Stimulated activated effector memory CD8-positive, alpha-beta T cell treated with anti-CD3 and anti-CD28 coated beads, Interleukin-12 subunit alpha, Interleukin-12 subunit beta, amount 100 ng/mL, for 72 hours (primary cell): ENCODE data around the gene CPNE1.

ENCODE experiments used
- ATAC-seq: fragments of 150-1000 bp; cut with Tn5 transposase; 2 replicates; pipeline ENCODE4 v1.10.0; 2021
- DNase-seq, 2 donors: peaks; one replicate each; pipeline ENCODE4 v3.0.0; 2021 to 2022; ENCODE audit warnings: low spot score in 2 of 2
- H3K27ac Mint-ChIP-seq: one replicate; pipeline ENCODE4 v1.8.0; 2022; ENCODE audit warnings: mild to moderate bottlenecking, mixed read lengths
- H3K36me3 Mint-ChIP-seq: one replicate; pipeline ENCODE4 v1.8.0; 2022; ENCODE audit warnings: mild to moderate bottlenecking, mixed read lengths
- H3K4me1 Mint-ChIP-seq: one replicate; pipeline ENCODE4 v1.8.0; 2022; ENCODE audit warnings: mixed read lengths
- H3K4me3 Mint-ChIP-seq: one replicate; pipeline ENCODE4 v1.8.0; 2022; ENCODE audit warnings: mild to moderate bottlenecking, mixed read lengths
- H3K9me3 Mint-ChIP-seq: one replicate; pipeline ENCODE4 v1.8.0; 2022; ENCODE audit warnings: mixed read lengths

The CPNE1 gene

DNA sequence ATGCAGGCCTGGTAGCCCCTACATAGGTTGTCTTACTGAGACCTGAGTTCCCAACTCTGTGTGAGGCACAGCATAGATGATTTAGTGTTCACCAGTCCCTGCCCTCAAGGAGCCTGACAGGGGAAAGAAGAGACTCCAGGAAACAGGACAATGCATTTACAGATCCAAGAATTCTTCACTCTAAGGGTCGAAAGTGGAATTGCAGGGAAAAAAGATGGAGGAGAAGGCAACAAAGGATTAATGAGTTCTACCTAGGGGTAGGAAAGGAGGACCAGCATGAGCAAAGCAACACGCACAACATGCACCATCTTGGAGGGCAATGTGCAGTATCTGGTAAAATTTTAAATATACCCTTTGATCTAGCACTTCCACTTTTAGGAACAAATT is 43.1 kb downstream of the CPNE1 start:
- DNase-seq (no peak), ATAC-seq (no peak)
- no peak overlapping the region for H3K4me3 Mint-ChIP-seq
- peaks cover 79% of the 10 kb centered on the region for H3K36me3 Mint-ChIP-seq
- H3K9me3 Mint-ChIP-seq: no peaks in the 10 kb centered on the region
- peak overlapping the region; percentile 48 for H3K27ac Mint-ChIP-seq
- H3K4me1 Mint-ChIP-seq: peaks cover 37% of the 10 kb centered on the region

DNA sequence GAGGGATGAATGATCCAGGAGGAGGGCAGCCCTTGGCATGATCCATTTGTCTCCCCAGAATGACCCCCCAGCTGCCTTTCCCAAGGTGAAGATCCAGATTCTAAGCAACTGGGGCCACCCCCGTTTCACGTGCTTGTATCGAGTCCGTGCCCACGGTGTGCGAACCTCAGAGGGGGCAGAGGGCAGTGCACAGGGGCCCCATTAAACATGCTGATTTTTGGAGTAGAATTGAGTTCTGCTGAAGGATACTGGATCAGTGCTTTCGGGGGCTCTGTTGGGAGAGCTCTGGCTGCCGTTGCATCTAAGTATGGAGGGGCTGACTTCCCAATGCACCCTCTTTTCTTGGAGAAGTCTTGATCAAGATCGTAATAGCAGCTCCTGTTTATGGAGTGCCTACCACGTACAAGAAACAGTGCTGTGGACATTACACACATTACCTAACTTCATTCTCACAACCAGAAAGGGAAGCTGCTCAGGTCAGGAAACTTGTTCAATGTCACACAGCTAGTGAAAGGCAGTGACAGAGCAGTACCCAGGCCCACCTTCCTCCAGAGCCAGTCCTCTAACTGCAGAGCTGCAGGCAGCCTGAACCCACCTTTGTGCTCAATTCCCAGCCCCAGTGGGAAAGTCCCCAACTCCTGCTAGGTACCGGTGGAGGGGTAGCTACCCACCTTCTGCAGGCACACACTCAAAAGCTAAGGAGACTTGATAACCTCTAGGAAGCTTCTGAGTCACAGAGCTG is 43.7 kb downstream of the CPNE1 start:
- H3K4me1 Mint-ChIP-seq: peaks cover 41% of the 10 kb centered on the region
- ATAC-seq: no peak
- no peak for DNase-seq
- H3K36me3 Mint-ChIP-seq: peaks cover 79% of the 10 kb centered on the region
- peak overlapping the region; percentile 48 for H3K27ac Mint-ChIP-seq
- H3K9me3 Mint-ChIP-seq: no peaks in the 10 kb centered on the region
- H3K4me3 Mint-ChIP-seq: peak overlapping the region; percentile 87

DNA sequence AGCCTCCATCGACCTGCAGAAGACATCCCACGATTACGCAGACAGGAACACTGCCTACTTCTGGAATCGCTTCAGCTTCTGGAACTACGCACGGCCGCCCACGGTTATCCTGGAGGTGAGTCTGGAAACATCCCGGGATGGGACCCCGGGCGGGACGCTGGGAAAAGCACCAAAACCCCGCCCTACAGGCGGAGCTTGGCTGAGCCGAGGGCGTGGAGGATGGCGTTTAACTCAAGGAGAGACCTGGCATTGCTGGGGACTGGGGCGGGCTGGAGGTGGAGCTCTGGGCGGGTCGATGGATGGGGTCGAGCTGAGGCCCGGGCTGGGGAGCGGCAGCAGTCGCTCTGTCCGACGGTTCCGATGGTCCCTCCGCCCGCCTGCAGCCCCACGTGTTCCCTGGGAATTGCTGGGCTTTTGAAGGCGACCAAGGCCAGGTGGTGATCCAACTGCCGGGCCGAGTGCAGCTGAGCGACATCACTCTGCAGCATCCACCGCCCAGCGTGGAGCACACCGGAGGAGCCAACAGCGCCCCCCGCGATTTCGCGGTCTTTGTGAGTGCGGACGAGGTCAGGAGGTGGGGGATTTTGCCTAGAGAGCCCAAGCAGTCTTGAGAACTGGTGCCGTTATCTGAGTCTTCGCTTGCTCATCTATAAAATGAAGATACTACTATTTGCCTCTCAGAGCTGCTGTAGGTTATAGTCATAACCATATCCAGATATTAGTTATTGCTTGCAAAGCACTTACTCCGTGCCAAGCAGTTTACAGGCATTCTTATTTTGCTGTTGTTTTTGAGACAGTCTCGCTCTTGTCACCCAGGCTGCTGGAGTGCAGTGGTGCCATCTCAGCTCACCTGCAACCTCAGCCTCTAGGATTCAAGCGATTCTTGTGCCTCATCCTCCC is 45.3 kb downstream of the CPNE1 start:
- peaks cover 50% of the 10 kb centered on the region for H3K4me1 Mint-ChIP-seq
- peak; percentile 73 for ATAC-seq
- peak overlapping the region; percentile 89 for H3K27ac Mint-ChIP-seq
- H3K4me3 Mint-ChIP-seq: peak overlapping the region; percentile 87
- DNase-seq: peak; percentile 72 to 94
- no peaks in the 10 kb centered on the region for H3K9me3 Mint-ChIP-seq
- H3K36me3 Mint-ChIP-seq: peaks cover 78% of the 10 kb centered on the region

DNA sequence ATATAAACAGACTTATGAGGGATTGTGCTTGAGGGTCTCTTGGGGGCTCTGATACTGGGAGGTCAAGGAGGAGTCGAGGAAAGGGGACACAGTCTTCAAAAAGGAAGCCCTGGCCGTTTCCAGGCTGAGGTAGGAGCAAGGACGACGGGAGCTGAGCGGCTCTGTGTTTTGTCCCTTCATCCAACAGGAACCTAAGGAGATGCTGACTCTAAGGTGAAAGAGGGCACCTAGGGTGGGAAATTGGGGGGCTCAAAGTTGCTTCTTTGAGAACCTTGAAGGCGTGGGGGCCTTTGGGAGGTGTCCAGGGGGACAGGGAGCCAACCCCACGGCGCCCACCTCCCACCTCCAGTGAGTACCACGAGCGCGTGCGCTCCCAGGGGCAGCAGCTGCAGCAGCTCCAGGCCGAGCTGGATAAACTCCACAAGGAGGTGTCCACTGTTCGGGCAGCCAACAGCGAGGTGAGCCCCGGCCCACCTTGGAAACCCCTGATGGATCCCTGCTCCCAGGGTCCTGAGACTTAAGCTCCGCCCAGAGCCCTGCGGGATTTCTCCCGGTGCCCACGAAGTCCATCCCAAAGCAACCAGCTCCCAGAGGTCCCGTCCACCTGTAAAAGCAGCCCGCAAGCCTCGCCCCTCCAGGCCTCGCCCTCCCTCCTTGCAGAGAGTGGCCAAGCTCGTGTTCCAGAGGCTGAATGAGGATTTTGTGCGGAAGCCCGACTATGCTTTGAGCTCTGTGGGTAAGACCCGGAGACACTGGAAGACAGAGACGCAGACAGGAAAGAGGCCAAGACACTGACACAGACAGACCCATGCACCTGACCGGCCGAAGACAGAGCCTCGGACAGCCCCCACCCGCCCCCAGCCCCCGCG is 46.2 kb downstream of the CPNE1 start:
- H3K9me3 Mint-ChIP-seq: no peaks in the 10 kb centered on the region
- H3K4me1 Mint-ChIP-seq: peaks cover 53% of the 10 kb centered on the region
- DNase-seq (peak in 1 of 2 donors; percentile 59), ATAC-seq (no peak)
- peak overlapping the region; percentile 87 for H3K4me3 Mint-ChIP-seq
- H3K36me3 Mint-ChIP-seq: peaks cover 72% of the 10 kb centered on the region
- H3K27ac Mint-ChIP-seq: peak overlapping the region; percentile 94

DNA sequence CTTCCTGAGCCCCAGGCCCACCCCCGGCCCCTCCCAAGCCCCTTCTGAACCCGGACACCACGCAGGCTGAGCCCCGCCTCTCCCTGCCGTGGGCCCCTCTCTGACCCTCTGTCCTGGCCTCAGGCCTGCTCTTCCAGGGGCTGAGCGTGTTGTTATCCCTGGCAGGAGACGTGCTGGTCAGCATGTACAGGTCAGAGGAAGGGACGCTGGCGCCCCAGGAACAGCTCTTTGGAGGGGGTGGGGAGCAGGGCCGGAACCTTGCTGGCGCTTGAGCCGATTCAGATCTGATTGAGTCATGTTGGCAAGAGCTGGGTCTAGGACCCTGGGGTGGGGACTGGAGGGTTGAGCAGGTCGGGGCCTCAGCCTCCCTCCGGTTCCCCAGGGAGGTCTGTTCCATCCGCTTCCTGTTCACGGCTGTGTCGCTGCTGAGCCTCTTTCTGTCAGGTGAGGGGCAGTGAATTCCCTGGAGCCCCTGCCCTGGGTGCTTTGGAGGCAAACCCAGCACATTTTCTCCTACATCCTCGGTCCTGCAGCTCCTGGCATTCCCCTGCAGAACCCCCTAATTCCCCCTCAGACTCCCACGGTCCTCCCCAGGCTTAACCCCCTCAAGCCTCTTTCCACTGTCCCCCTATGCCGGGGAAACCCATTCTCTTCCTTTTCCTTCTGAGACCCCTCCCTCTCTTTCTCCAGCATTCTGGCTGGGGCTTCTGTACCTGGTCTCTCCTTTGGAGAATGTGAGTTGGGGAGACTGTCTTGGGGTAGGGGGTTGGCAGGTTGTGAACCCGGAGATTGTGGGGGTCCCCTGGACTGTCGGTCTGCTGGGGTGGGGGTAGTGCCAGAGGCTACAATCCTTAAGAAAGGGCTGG is 47.1 kb downstream of the CPNE1 start:
- peaks cover 53% of the 10 kb centered on the region for H3K4me1 Mint-ChIP-seq
- ATAC-seq: no peak
- H3K4me3 Mint-ChIP-seq: peak overlapping the region; percentile 87
- no peaks in the 10 kb centered on the region for H3K9me3 Mint-ChIP-seq
- H3K27ac Mint-ChIP-seq: peak overlapping the region; percentile 94
- DNase-seq: peak in 1 of 2 donors; percentile 74
- peaks cover 66% of the 10 kb centered on the region for H3K36me3 Mint-ChIP-seq

DNA sequence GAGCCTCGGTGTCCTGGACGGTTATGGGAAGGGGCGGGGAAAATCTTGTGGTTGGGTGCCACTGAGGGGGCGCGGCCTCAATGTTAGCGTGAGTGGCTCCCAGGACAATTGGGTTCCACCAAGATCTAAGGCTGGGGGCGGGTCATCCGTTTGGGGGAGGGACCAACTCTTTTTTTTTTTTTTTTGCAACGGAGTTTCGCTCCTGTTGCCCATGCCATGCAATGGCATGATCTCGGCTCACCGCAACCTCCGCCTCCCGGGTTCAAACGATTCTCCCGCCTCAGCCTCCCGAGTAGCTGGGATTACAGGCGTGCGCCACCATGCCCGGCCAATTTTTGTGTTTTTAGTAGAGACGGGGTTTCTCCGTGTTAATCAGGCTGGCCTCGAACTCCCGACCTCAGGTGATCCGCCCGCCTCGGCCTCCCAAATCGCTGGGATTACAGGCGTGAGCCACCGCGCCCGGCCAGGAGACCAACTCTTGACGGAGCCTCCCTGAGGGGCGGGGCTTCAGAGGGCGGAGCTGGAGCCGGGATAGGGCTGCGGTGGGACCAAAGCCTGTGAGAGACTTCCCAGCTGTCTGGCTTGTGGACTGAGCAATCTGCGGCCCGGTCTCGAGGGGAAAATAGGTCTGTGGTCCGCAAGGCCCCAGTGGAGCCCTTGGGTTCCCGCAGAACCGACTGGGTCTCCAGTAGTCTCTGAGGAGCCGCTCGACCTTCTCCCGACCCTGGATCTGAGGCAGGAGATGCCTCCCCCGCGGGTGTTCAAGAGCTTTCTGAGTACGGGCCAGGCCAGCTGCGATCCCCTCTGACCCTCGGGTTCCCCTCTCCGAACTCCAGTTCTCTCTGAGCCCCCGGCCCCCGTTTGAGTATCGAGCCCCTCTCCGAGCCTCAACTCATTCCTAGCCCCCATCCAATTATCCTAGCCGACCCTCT is 48.0 kb downstream of the CPNE1 start:
- no peaks in the 10 kb centered on the region for H3K9me3 Mint-ChIP-seq
- H3K27ac Mint-ChIP-seq: peak overlapping the region; percentile 94
- H3K36me3 Mint-ChIP-seq: peaks cover 61% of the 10 kb centered on the region
- ATAC-seq (no peak), DNase-seq (peak; percentile 39 to 99)
- H3K4me3 Mint-ChIP-seq: peak overlapping the region; percentile 87
- peaks cover 53% of the 10 kb centered on the region for H3K4me1 Mint-ChIP-seq

DNA sequence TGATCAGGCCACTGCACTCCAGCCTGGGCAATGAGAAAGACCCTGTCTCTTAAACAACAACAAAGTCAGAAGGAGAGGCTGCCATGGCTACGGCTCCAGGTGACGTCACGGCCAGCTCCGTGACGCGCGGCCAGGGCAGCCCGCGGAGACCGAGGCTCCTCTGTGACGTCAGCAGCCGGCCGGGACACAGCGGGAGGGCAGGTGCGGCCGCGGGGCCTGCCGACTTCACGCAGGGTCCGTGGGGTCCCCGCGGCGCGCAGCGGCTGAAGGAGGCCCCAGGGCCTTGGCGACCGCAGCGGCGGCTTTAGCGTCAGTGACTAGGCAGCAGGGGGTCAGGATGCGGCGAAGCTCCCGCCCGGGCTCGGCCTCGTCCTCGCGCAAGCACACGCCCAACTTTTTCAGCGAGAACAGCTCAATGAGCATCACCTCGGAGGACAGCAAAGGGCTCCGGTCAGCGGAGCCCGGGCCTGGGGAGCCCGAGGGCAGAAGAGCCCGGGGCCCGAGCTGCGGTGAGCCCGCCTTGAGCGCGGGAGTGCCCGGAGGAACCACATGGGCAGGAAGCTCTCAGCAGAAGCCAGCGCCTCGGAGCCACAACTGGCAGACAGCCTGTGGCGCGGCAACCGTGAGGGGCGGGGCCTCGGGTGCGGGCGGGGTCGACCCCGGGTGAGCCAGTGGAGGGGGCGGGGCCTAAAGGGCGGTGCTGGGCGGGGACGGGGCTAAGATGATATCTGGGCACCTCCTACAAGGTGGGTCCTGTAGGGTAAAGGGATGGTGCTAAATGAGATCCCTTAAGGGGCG is 48.8 kb downstream of the CPNE1 start, which contains the start of gene SPAG4:
SPAG4 (plus strand) TSS at position 163 of the 798 bp plus-strand sequence; CDS start at position 338, 175 bp downstream.
- peaks cover 54% of the 10 kb centered on the region for H3K36me3 Mint-ChIP-seq
- peak; percentile 85 for ATAC-seq

DNA sequence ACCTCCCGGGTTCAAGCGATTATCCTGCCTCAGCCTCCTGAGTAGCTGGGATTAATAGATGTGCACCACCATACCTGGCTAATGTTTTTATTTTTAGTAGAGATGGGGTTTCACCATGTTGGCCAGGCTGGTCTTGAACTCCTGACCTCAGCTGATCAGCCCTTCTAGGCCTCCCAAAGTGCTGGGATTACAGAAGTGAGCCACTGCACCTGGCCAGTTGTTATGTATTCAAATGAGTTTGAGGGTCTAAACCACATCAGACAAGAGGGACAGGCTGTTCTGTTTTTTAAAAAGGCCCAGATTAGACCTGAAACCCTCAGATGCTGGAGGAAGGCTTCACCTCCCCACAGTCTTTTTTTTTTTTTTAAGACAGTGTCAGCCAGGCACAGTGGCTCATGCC is 53.2 kb downstream of the CPNE1 start:
- peaks cover 22% of the 10 kb centered on the region for H3K36me3 Mint-ChIP-seq
- no peak overlapping the region for H3K4me3 Mint-ChIP-seq
- H3K9me3 Mint-ChIP-seq: no peaks in the 10 kb centered on the region
- H3K27ac Mint-ChIP-seq: no peak overlapping the region
- H3K4me1 Mint-ChIP-seq: peaks cover 21% of the 10 kb centered on the region
- ATAC-seq: no peak
- no peak for DNase-seq

More for the DNA sequence above, 48.8 kb downstream of the CPNE1 start, which contains the start of gene SPAG4:
- Mint-ChIP-seq H3K4me1 (peaks cover 53% of the 10 kb centered on the region), H3K27ac (peak within 1 kb of the TSS; percentile 94), H3K4me3 (peak within 1 kb of the TSS; percentile 87), H3K9me3 (no peaks in the 10 kb centered on the region)
- DNase-seq: peak in 1 of 2 donors; percentile 99

DNA sequence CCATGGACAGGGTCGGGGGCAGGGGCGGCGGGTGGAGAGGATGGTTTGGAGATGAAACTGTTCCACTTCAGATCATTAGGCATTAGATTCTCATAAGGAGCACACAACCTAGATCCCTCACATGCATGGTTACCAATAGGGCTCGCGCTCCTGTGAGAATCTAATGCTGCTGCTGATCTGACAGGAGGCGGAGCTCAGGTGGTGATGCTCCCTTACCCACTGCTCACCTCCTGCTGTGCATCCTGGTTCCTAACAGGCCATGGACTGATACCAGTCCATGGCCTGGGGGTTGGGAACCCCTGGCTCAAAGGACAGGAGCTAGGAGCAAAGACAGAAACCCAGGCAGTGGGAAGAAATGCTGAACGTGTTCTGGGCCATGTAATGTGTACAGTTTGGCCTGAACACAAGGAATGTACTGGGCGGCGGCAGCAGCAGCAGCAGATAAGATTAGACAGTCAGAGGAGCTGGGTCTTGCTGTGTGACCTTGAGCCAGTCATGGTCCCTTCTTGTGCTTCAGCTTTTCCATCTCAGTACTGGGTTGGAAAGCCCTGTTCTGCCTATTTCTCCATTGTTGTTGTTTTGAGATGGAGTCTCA is 53.8 kb downstream of the CPNE1 start:
- no peak for DNase-seq
- no peak for ATAC-seq
- peaks cover 18% of the 10 kb centered on the region for H3K4me1 Mint-ChIP-seq
- H3K4me3 Mint-ChIP-seq: no peak overlapping the region
- no peaks in the 10 kb centered on the region for H3K9me3 Mint-ChIP-seq
- no peak overlapping the region for H3K27ac Mint-ChIP-seq
- H3K36me3 Mint-ChIP-seq: peaks cover 16% of the 10 kb centered on the region

DNA sequence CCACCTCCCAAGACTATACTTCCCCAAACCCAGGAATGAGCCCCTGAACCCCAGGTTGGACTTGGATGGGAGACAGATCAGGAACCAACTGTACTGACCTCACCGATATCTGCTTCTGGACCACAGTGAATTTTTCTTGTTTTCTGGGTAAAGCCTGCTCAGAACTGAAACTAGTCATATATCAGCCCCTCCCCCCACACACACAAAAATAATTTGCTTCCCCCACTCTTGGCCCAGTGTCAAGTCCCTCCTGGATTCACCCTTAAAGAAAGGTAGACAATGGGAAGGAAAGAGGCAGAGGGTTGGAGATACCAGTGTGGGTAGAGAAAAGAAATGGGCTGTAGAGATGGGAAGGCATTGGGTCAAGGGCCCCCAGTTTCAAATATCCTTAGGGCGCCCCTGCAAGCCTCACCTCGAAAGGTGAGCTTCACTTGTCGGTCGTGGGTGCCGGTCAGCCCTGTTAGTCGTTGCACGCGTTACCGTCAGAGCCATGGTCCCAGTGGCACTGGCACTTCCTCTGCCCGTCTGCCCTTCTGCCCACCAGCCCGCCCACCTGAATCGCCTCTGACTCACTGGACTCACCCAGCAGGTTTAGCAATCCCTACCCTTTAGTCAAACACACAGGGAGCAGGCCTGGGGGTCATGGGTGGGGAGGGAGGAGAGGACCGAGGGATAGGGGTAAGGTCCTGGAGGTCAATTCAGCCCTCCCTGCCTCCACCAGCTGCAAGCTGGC is 57.5 kb downstream of the CPNE1 start:
- no peaks in the 10 kb centered on the region for H3K36me3 Mint-ChIP-seq
- H3K4me1 Mint-ChIP-seq: peaks cover 5% of the 10 kb centered on the region
- no peak overlapping the region for H3K4me3 Mint-ChIP-seq
- ATAC-seq: no peak
- no peak for DNase-seq
- H3K27ac Mint-ChIP-seq: no peak overlapping the region
- H3K9me3 Mint-ChIP-seq: no peaks in the 10 kb centered on the region

DNA sequence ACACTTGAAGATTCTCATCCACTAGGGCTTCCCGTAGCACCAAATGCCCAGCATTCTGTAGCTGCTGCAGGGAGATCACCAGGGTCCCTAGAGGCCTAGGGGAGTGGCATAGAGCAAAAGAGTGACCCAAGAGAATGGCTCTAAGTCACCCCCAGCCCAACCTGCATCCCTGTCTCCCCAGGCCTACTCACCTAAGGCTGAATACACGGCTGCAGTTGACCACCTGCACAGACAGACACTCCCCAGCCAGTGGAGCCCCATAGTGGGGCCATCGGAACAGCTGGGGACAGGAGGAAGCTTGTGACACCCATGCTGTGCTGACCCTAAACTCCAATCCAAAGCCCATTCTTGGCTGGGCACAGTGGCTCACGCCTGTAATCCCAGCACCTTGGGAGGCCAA is 58.6 kb downstream of the CPNE1 start:
- Mint-ChIP-seq H3K9me3 (no peaks in the 10 kb centered on the region), H3K27ac (no peak overlapping the region), H3K36me3 (no peaks in the 10 kb centered on the region), H3K4me3 (no peak overlapping the region), H3K4me1 (peaks cover 10% of the 10 kb centered on the region)
- no peak for ATAC-seq
- DNase-seq: no peak

DNA sequence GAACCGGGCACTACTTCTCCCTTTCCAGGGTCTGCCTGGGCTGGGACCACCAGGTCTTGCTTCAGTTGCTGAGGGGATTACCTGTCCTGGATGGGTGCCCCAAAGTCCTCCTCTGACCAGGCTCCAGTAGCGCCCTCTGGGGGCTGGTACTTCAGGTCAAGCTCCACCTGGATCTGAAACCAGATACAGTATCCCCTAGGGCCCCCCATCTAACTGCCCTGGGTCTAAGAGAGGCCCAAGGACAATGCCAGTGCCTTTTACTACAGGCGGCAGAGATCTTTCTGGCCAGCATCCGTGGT is 60.3 kb downstream of the CPNE1 start:
- no peak for ATAC-seq
- peaks cover 17% of the 10 kb centered on the region for H3K4me1 Mint-ChIP-seq
- H3K9me3 Mint-ChIP-seq: no peaks in the 10 kb centered on the region
- H3K27ac Mint-ChIP-seq: no peak overlapping the region
- no peaks in the 10 kb centered on the region for H3K36me3 Mint-ChIP-seq
- no peak for DNase-seq
- H3K4me3 Mint-ChIP-seq: no peak overlapping the region
